Measurements from ENCODE around the gene ANKRD30B. TPM values are rescaled to one million over a fixed set of nuclear protein-coding genes. Genes with fewer than 3 reads are reported as not detected.
"Not testable (repeated sequence)": the region's sequence is repeated elsewhere in the genome, so short reads cannot be mapped to it uniquely, and the experiment has no call there.

ANKRD30B gene
- total RNA-seq, 1 experiment from 2014 or later = 0.33 TPM

- not testable (repeated sequence) for DNase-seq (ENCODE audit: low spot score)
These were observed 93.6 kb downstream of the ANKRD30B start for GRCh38 chr18:14841607-14842006.

- not testable (repeated sequence) for DNase-seq (ENCODE audit: low spot score)
These were observed 103.6 kb downstream of the ANKRD30B start for GRCh38 chr18:14851533-14851932.

DNA sequence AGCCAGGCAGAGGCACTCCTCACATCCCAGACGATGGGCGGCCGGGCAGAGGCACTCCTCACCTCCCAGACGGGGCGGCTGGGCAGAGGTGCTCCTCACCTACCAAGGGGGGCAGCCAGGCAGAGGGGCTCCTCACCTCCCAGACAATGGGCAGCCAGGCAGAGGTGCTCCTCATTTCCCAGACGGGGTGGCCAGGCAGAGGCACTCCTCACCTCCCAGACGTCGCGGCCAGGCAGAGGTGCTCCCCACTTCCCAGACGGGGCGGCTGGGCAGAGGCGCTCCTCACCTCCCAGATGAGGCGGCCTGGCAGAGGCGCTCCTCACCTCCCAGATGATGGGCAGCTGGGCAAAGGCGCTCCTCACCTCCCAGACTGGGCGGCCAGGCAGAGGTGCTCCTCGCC, 107.7 kb downstream of the ANKRD30B start:
- DNase-seq (ENCODE audit: low spot score) = not testable (repeated sequence)

DNA sequence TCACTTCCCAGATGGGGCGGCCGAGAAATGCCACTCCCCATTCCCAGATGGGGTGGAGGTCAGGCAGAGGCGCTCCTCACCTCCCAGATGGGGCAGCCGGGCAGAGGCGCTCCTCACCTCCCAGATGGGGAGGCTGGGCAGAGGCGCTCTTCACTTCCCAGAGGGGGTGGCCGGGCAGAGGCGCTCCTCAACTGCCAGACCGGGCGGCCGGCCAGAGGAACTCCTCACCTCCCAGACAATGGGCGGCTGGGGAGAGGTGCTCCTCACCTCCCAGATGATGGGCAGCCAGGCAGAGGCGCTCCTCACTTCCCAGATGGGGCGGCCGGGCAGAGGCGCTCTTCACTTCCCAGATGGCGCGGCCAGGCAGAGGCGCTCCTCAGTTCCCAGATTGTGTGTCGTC, 108.3 kb downstream of the ANKRD30B start:
- DNase-seq (ENCODE audit: low spot score) = not testable (repeated sequence)

GRCh38 chr18:14858514-14858913, 110.5 kb downstream of the ANKRD30B start:
- DNase-seq (ENCODE audit: low spot score) = not testable (repeated sequence)

DNA sequence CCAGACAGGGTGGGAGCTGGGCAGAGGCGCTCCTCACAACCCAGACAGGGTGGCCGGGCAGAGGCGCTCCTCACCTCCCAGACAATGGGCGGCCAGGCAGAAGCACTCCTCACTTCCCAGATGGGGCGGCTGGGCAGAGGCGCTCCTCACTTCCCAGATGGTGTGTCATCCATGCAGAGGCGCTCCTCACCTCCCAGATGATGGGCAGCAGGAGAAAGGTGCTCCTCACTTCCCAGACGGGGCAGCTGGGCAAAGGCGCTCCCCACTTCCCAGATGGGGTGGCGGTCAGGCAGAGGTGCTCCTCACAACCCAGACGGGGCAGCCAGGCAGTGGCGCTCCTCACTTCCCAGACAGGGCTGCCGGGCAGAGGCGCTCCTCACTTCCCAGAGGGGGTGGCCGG, 112.0 kb downstream of the ANKRD30B start:
- not testable (repeated sequence) for DNase-seq (ENCODE audit: low spot score)

DNA sequence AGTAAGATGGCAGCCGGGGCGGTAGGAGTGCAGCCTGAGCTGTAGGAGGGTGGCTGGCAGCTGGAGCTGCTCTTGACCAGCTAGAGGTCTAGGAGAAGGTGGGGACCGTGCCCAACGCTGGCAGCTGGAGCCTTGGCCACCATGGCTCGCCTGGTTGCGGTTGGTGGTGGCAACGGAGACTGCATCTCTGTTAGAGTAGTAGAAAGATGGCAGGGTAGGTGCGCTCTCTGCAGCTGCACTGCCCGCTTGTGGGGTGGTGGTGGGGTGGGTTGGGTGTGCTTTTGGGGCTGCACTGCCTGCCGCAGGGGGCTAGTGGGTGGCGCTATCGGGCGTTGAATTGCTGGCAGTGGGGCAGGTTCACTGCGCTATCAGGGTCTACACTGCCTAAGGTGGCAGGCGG, 118.5 kb downstream of the ANKRD30B start:
- not testable (repeated sequence) for DNase-seq (ENCODE audit: low spot score)

DNA sequence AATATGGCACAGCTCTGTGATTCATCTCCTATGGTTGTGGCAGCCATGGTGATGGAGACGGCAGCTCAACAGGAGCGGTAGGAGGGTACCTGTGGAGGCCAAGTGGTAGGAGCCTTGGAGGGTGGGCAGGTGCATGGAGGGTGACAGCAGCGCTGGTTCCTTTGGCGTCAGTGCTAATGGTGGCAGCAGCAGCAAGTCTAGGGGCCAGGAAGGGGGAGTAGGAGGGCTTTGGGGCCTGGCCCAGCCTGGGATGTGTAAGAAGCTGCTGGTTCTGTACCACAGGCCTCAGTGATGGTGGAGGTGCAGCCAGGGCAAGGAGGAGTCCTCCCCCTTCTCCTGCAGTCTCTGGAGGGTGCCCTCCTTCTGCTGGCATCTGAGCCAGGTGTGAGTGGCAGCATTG, 120.0 kb downstream of the ANKRD30B start:
- not testable (repeated sequence) for DNase-seq (ENCODE audit: low spot score)

DNA sequence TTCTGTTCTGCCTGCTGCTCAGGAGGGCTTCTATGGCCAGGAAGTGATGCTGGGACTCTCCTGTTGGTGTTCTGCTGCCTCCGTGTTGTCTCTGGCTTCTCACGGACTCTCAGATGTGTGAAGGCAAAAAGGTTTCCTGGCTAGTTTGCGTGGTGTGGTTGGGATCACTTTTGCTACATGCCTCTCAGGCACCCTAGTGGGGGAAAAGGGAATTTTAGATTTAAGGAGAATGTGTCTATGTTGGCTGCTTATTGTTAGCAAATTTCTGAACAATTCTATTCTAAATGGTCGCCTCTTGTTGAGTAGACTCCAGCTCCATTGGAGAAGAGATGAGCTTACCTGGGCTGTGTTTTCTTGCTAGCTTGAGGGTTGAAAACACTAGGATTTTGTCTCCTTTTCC, 120.9 kb downstream of the ANKRD30B start:
- peak; percentile 48 for DNase-seq (ENCODE audit: low spot score)

DNA sequence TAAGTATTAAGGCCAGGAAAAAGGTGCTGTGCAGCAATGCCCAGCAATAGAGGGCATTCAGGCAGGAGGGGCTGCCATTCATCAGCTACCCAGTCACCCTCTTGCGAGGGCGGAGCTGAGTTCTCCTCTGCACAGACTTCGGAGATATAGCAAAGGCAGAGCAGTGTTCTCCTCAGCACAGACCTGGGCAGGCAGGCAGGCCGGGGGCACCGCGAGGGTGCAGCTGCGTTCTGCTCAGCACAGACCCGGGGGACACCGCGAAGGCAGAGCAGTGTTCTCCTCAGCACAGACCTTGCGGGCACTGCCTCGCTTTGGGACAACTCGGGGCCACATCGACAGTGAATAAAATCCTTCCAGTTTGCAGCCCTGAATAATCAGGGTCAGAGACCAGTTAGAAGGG, 130.9 kb downstream of the ANKRD30B start:
- not testable (repeated sequence) for DNase-seq (ENCODE audit: low spot score)

DNA sequence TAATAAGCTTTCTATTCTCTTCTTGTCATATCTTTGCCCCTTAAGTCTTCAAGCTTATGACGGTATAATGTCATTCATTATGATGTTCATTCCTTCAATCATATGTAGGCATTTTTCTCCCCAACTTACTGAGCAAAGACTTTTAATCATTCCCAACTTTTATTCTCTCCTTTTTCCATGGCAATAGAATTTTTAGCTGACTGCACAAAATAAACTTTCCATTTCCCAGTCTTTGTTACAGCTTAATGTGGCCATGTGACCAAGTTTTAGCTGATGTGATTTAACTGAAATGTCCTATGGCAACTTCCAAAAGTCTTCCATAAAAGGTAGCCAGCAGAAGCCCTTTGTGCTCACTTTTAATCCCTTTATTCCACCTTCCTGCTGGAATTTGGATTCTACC, 152.5 kb downstream of the ANKRD30B start:
- DNase-seq (ENCODE audit: low spot score) = no peak

Small RNAs within 50 kb of the gene (small RNA-seq; reads per million reads assigned to genes)
- gene MIR3156-2 (not detected), gene RNU6-1210P (not detected)

Other genes with a start within 250 kb of the ANKRD30B start
- gene POTEC, start 204.6 kb upstream of the ANKRD30B start, total RNA-seq (2014; rRNA removed; shearing (Covaris generic)) = 0.34 TPM in 1 of 2 replicates, not detected in the other